H9 (cell line): ENCODE data around the gene NUMBL. TPM values are rescaled to one million over a fixed set of nuclear protein-coding genes. Genes with fewer than 3 reads are reported as not detected.

Experiments
- DNase-seq: peaks from one replicate; pipeline ENCODE4 v3.0.0-alpha.2; 2017
- H2AFZ ChIP-seq: one replicate; pipeline ENCODE4 v1.6.1; 2013; ENCODE audit warnings: mild to moderate bottlenecking, low read length, control low read depth, moderate library complexity
- H2AK5ac ChIP-seq: 2 replicates; pipeline ENCODE4 v1.6.1; 2013; ENCODE audit warnings: low read length, control low read depth, mixed read lengths; ENCODE audit not compliant: insufficient read length
- H2BK120ac ChIP-seq: one replicate; pipeline ENCODE4 v1.6.1; 2013; ENCODE audit warnings: low read depth, mild to moderate bottlenecking, low read length, control low read depth, inconsistent platforms; ENCODE audit not compliant: poor library complexity, severe bottlenecking
- H2BK12ac ChIP-seq: 2 replicates; pipeline ENCODE4 v1.6.1; 2013; ENCODE audit warnings: low read length, control low read depth, mixed read lengths, low read depth; ENCODE audit not compliant: insufficient read length
- H2BK15ac ChIP-seq: 2 replicates; pipeline ENCODE4 v1.6.1; 2013; ENCODE audit warnings: low read depth, low read length, control low read depth
- H2BK20ac ChIP-seq: one replicate; pipeline ENCODE4 v1.6.1; 2013; ENCODE audit warnings: low read depth, mild to moderate bottlenecking, low read length, control low read depth, inconsistent platforms; ENCODE audit not compliant: poor library complexity, severe bottlenecking
- H2BK5ac ChIP-seq: 2 replicates; pipeline ENCODE4 v1.6.1; 2013; ENCODE audit warnings: low read length, control low read depth, mixed read lengths; ENCODE audit not compliant: insufficient read length
- H3K14ac ChIP-seq: 2 replicates; pipeline ENCODE4 v1.6.1; 2013; ENCODE audit warnings: low read length, control low read depth; ENCODE audit not compliant: insufficient read depth
- H3K18ac ChIP-seq: 2 replicates; pipeline ENCODE4 v1.6.1; 2013; ENCODE audit warnings: low read depth, mild to moderate bottlenecking, mixed read lengths, low read length, control low read depth; ENCODE audit not compliant: insufficient read length
- H3K23ac ChIP-seq: 2 replicates; pipeline ENCODE4 v1.6.1; 2013; ENCODE audit warnings: low read length, control low read depth, mixed read lengths, low read depth; ENCODE audit not compliant: insufficient read length
- H3K23me2 ChIP-seq: 2 replicates; pipeline ENCODE4 v1.6.1; 2013; ENCODE audit warnings: low read depth, mild to moderate bottlenecking, mixed read lengths, low read length, control low read depth; ENCODE audit not compliant: insufficient read length, poor library complexity, severe bottlenecking
- H3K27ac ChIP-seq: 2 replicates; pipeline ENCODE4 v1.5.1; 2013; ENCODE audit warnings: low read length, control low read depth, mixed read lengths, low read depth; ENCODE audit not compliant: insufficient read length
- H3K27me3 ChIP-seq: 2 replicates; pipeline ENCODE4 v1.6.1; 2013; ENCODE audit warnings: low read length, control low read depth, inconsistent platforms; ENCODE audit not compliant: insufficient read depth
- H3K4ac ChIP-seq: 2 replicates; pipeline ENCODE4 v1.6.1; 2013; ENCODE audit warnings: low read depth, mild to moderate bottlenecking, control low read depth, inconsistent platforms, low read length, moderate library complexity
- H3K4me1 ChIP-seq: 2 replicates; pipeline ENCODE4 v1.6.1; 2013; ENCODE audit warnings: low read length, control low read depth, inconsistent platforms; ENCODE audit not compliant: insufficient read depth
- H3K4me2 ChIP-seq: 2 replicates; pipeline ENCODE4 v1.6.1; 2013; ENCODE audit warnings: low read length, control low read depth, mixed read lengths; ENCODE audit not compliant: insufficient read length, insufficient read depth
- H3K56ac ChIP-seq: 2 replicates; pipeline ENCODE4 v1.6.1; 2013; ENCODE audit warnings: low read depth, mild to moderate bottlenecking, mixed read lengths, low read length, control low read depth; ENCODE audit not compliant: insufficient read length
- H3K79me1 ChIP-seq: 2 replicates; pipeline ENCODE4 v1.6.1; 2013; ENCODE audit warnings: low read depth, mild to moderate bottlenecking, moderate library complexity, low read length, control low read depth, inconsistent platforms; ENCODE audit not compliant: insufficient read depth, poor library complexity, severe bottlenecking
- H3K79me2 ChIP-seq: 2 replicates; pipeline ENCODE4 v1.6.1; 2013; ENCODE audit warnings: low read length, control low read depth, inconsistent platforms; ENCODE audit not compliant: insufficient read depth
- H3K9ac ChIP-seq: 2 replicates; pipeline ENCODE4 v1.6.1; 2013; ENCODE audit warnings: low read length, control low read depth, mixed read lengths; ENCODE audit not compliant: insufficient read length; ENCODE audit errors: extremely low read depth
- H3K9me3 ChIP-seq: one replicate; pipeline ENCODE4 v1.6.1; 2013; ENCODE audit warnings: low read depth, low read length, inconsistent platforms; ENCODE audit not compliant: control insufficient read depth
- H3T11ph ChIP-seq: one replicate; pipeline ENCODE4 v1.6.1; 2013; ENCODE audit warnings: mild to moderate bottlenecking, low read length, control low read depth, inconsistent platforms
- H4K20me1 ChIP-seq: one replicate; pipeline ENCODE4 v1.6.1; 2013; ENCODE audit not compliant: control insufficient read depth, insufficient read length, insufficient read depth
- H4K5ac ChIP-seq: 2 replicates; pipeline ENCODE4 v1.6.1; 2013; ENCODE audit warnings: low read depth, mild to moderate bottlenecking, mixed read lengths, low read length, control low read depth; ENCODE audit not compliant: insufficient read length
- H4K8ac ChIP-seq: replicated peaks from 2 replicates; pipeline ENCODE4 v1.6.1; 2013; ENCODE audit warnings: low read length, control low read depth, mixed read lengths, low read depth; ENCODE audit not compliant: insufficient read length
- H4K91ac ChIP-seq: 2 replicates; pipeline ENCODE4 v1.6.1; 2013; ENCODE audit warnings: low read depth, mild to moderate bottlenecking, moderate library complexity, mixed read lengths, low read length, control low read depth; ENCODE audit not compliant: insufficient read length
- H3K27ac Mint-ChIP-seq, 3 experiments: 2 replicates in 2 of 3; 3 replicates in 1 of 3; pipeline ENCODE4 v1.8.0; 2020 to 2021; ENCODE audit warnings: mixed read lengths in 3 of 3, mild to moderate bottlenecking in 1 of 3, moderate library complexity in 1 of 3
- H3K27me3 Mint-ChIP-seq: 2 replicates; pipeline ENCODE4 v1.8.0; 2021; ENCODE audit warnings: low read depth, mild to moderate bottlenecking, moderate library complexity, mixed read lengths
- H3K36me3 Mint-ChIP-seq, 3 experiments: 2 replicates in 2 of 3; 3 replicates in 1 of 3; pipeline ENCODE4 v1.8.0; 2020 to 2021; ENCODE audit warnings: low read depth in 3 of 3, mixed read lengths in 3 of 3; ENCODE audit not compliant: insufficient read depth in 1 of 3
- H3K4me1 Mint-ChIP-seq, 2 experiments: 2 replicates each; pipeline ENCODE4 v1.8.0; 2020; ENCODE audit warnings: mixed read lengths in 2 of 2
- H3K4me3 Mint-ChIP-seq, 2 experiments: 2 replicates in 1 of 2; 3 replicates in 1 of 2; pipeline ENCODE4 v1.8.0; 2020 to 2021; ENCODE audit warnings: mild to moderate bottlenecking in 2 of 2, mixed read lengths in 2 of 2, moderate library complexity in 1 of 2
- H3K9me3 Mint-ChIP-seq, 2 experiments: 2 replicates in 1 of 2; 3 replicates in 1 of 2; pipeline ENCODE4 v1.8.0; 2020; ENCODE audit warnings: mild to moderate bottlenecking in 2 of 2, mixed read lengths in 2 of 2, moderate library complexity in 1 of 2
- CTCF ChIP-seq: fragments of 200-600 bp; sonication (generic); conservative IDR thresholded peaks from 3 replicates; pipeline ENCODE4 v1.8.0; 2021; ENCODE audit warnings: antibody characterized with exemption, mild to moderate bottlenecking
- WGBS: extraction: QIAGEN DNeasy Blood & Tissue Kit; methylation state at CpG from one replicate; pipeline ENCODE4 v1.1.7; 2013; ENCODE audit warnings: missing lambda C conversion rate, low lambda C conversion rate, mixed read lengths; ENCODE audit not compliant: insufficient read length; ENCODE audit errors: extremely low coverage; 5-methylcytosine and 5-hydroxymethylcytosine counted together
- total RNA-seq: library from RNA; stranded (reverse); gene quantifications from 2 replicates; pipeline ENCODE4 v1.2.1, GENCODE V29; 2021

The NUMBL gene
- total RNA-seq, 1 experiment from 2014 or later = 34.5 TPM

GRCh38 chr19:40716482-40717324 lies 26.3 kb upstream of the NUMBL start, which contains the start of the genes COQ8B and ITPKC:
COQ8B (minus strand) TSS chr19:40716886; CDS start chr19:40714632, 2,254 bp downstream.
ITPKC (plus strand) TSS chr19:40717112; CDS start chr19:40717136, 24 bp downstream.
- Mint-ChIP-seq H3K27me3 (no peaks in the 10 kb centered on the region), H3K9me3 (no peaks in the 10 kb centered on the region; a peak in 1 of 5 replicates), H3K4me1 (peaks cover 27 to 44% of the 10 kb centered on the region in 2 experiments), H3K27ac (peak within 1 kb of the TSS; percentile 91 to 99 (median 96)), H3K36me3 (peaks cover 9 to 26% (median 19%) of the 10 kb centered on the region in 3 experiments), H3K4me3 (peak within 1 kb of the TSS; percentile 93 to 97)
- peak; percentile 98 for DNase-seq
- TF ChIP-seq CTCF = peak; percentile 19; the same call in 1 of the 3 replicates
- Histone ChIP-seq H3K56ac (no peak within 1 kb of the TSS), H4K5ac (peak within 1 kb of the TSS; percentile 27), H3K14ac (peak within 1 kb of the TSS; percentile 88), H3K4ac (peak within 1 kb of the TSS; percentile 9; the same call in 1 of the 2 replicates), H2BK15ac (no peak within 1 kb of the TSS), H2BK5ac (no peak within 1 kb of the TSS), H4K20me1 (no peaks in the 10 kb centered on the region), H2AFZ (no peak within 1 kb of the TSS), H3K18ac (peak within 1 kb of the TSS; percentile 77), H4K91ac (peak within 1 kb of the TSS; percentile 15), H2AK5ac (no peak within 1 kb of the TSS), H3T11ph (no peak within 1 kb of the TSS), H3K9ac (peak within 1 kb of the TSS; percentile 85), H3K27me3 (no peaks in the 10 kb centered on the region), H4K8ac (no peak within 1 kb of the TSS), H3K79me2 (no peaks in the 10 kb centered on the region; the same call in 1 of the 2 replicates), H2BK20ac (no peak within 1 kb of the TSS), H2BK12ac (peak within 1 kb of the TSS; percentile 77), H3K4me1 (no peaks in the 10 kb centered on the region; the same call in 1 of the 2 replicates), H3K9me3 (no peaks in the 10 kb centered on the region), H3K23ac (no peak within 1 kb of the TSS), H3K27ac (peak within 1 kb of the TSS; percentile 53), H3K23me2 (peaks cover 32% of the 10 kb centered on the region), H2BK120ac (no peak within 1 kb of the TSS), H3K4me2 (peak within 1 kb of the TSS; percentile 90), H3K79me1 (no peaks in the 10 kb centered on the region)
- no CpG with 5 or more reads among the region's 76 CpGs for WGBS
